Measurements from ENCODE around the gene OR52E5. TPM values are rescaled to one million over a fixed set of nuclear protein-coding genes. Genes with fewer than 3 reads are reported as not detected.
A peak's percentile ranks its signal among the peaks of the same experiment; 100 is the strongest.

The OR52E5 gene
- not detected for polyA plus RNA-seq (2013, experiment 1 of 2; ENCODE audit: insufficient read length)
- polyA plus RNA-seq (2013, experiment 2 of 2; ENCODE audit: insufficient read length): not detected

DNA sequence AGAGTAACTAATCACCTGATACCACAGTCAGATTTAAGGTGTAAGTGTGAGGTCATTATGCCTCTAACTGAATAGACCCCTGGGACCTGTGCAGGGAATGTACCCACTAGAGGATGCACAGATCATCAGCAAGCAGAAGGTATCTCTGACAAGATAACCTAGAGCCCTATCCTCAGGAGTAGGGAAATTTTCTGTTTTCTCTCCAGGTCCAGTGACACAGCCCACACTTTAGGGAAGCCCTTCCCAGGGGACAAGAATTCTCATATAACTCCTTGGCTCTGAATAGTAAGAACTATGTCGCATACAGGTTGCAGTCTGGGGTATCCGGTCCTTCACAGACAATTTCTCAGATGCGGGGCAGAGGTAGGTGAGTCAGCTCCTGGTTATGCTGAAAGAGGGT, at the start of gene OR52E5:
TSS of gene OR52E5 (plus strand) at position 301 of the 400 bp plus-strand sequence. CDS start 7,569 bp downstream, outside the sequence.
- no peak for DNase-seq

- no peak for DNase-seq
Measured at GRCh38 chr11:5846701-5847100, 46.3 kb upstream of the OR52E5 start.

- no peak for DNase-seq
Measured at GRCh38 chr11:5847711-5848110, 45.3 kb upstream of the OR52E5 start.

DNA sequence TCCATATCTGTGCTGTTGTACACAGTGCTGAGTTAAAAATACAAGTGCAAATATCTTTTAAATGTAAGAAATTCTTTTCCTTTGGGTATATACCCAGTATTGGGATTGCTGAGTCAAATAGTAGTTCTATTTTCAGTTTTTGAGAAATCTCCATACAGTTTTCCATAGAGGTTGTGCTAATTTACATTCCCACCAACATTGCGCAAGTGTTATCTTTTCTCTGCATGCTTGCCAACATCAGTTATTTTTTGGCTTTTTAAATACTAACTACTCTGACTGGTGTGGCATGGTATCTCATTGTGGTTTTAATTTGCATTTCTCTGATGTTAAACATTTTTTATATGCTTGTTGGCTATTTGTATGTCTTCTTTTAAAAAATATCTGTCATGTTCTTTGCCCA, 42.0 kb upstream of the OR52E5 start:
- no peak for DNase-seq

DNA sequence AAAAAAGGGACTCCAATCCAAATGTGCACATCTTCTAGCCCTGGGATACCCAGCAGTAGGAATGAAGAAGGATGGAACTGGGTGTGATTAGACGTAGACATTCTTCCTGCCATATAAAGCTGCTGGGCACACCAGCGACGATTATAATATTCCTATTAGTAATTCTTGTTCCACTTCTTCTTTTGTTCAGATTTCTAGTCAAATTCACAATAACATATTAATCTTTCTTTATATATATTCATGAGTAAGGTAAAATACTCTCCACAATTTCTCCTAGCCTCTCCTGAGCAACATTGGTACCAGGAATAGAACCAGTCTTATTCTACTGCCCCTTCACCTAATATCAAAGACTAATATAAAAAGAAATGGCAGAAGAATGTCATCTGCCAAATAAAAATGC, 35.4 kb upstream of the OR52E5 start, which contains the start of gene OR52E8:
TSS of gene OR52E8 (minus strand) at position 101 of the 400 bp plus-strand sequence. CDS start at position 101, 0 bp downstream.
- no peak for DNase-seq

- DNase-seq: no peak
Measured at GRCh38 chr11:5865826-5866225, 27.2 kb upstream of the OR52E5 start.

GRCh38 chr11:5878564-5878963, 14.4 kb upstream of the OR52E5 start:
- no peak for DNase-seq

DNA sequence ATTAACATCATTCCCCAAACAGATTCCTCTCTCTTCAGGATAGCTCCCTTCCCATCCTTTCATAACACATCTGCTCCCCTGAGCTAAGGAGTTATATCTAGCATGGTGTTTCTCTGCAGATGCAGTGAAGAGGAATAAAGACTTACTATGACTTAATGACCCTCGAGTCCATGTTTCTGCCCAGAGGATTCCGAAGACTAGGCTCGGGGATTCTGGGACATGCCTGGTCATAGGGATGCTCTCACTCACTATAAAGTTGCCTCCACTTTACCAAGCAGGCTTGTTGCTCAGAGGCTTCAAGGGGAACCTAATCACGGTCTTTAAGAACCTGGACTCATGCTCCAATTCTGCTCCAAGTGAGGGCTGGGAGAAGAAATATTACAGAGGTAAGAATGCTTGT, 12.7 kb upstream of the OR52E5 start, which contains the start of gene OR52E4:
TSS of gene OR52E4 (plus strand) at position 301 of the 400 bp plus-strand sequence. CDS start 3,664 bp downstream, outside the sequence.
- DNase-seq: no peak

DNA sequence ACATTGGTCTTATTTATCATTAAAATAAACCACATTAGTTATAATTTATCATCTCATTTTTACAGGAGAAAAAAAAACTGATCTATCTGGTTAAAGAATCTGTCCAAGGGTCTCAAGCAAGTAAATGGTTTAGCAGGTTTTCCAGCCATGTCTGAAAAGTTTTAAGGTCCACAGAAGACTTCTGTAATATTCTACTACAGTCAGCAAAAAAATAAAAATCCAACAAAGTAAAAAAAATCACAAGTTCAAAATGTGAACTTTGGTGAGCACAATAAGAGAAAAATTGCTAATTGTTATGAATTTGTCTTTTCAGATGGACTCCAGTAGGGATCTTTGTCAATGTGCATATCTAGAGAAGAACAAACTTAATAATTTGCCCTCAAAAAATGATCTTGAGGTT, 11.3 kb upstream of the OR52E5 start:
- no peak for DNase-seq

DNA sequence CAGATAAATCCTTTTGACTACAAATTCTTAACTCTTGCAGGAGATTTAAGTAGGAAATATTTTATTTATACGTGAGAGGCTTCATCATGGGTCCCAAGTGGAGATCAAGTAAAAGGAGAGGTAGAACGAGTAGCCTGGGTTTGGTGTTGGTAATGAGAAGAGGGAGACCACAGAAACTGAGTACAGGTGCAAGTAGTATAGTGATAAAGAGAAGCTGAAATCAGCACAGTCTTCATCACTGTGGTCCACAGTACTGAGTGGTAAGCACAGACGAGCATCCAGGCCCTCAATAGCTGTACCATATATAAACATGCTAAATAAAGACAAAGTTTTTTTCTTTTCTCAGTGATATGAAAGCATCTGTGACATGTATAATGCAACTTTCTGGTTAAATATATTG, 5.8 kb upstream of the OR52E5 start:
- no peak for DNase-seq

DNA sequence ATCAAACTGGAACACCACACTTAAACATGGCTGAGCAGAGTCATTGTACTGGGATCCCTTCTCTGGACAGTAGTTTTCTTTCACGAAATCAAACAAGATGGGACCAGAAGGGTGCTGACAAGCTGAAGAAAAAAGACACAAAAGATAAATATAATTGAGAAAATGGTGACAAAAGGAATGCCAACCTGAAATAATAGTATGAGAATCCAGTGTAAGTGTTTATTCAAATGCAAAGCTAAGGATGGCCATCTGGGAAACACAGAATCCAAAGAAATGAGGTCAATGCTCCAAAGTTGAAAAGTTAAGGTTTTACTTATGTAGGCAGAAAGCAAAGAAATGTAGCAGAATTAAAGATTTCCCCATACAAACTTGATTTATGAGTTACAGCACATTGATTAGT, 5.3 kb upstream of the OR52E5 start:
- DNase-seq: no peak

GRCh38 chr11:5891216-5891800, 1.7 kb upstream of the OR52E5 start:
- peak; percentile 8 for DNase-seq

DNA sequence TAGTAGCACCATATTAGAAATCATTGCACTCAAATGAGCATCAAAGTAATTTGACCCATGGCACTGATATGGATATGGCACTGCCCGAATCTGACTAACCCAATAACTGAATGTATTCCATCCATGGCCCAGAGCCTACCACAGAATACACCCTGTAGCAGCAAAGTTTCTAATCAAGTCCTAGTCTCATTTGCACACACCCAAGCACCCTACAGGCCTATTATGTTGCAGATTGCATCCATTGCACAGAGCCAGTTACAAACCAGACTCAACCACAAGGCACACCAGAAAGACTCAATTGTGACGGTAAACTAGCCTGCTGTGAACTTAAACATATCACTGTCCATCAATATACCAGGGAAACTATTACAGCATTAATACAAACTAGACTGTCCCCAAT, 6.5 kb downstream of the OR52E5 start:
- DNase-seq: no peak

DNA sequence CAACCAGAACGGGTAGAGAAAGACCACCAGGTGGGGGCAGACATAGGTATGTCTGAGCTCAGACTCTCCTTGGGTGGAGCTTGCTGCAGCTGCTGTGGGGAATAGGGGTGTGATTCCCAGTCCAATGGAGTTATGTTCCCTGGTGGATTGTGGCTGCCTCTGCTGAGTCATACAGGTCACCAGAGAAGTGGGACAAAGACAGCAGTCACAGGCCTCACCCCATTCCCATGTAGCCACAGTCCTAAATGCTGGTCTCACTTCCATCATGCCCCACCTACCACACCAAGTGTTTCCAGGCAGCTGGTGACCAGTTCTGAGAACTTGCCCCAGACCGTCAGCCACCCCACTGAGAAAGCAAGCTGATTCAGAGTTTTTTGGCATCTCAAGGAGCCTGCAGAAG, 17.5 kb downstream of the OR52E5 start:
- DNase-seq: no peak

GRCh38 chr11:5922749-5923426, 29.9 kb downstream of the OR52E5 start:
- DNase-seq: no peak

DNA sequence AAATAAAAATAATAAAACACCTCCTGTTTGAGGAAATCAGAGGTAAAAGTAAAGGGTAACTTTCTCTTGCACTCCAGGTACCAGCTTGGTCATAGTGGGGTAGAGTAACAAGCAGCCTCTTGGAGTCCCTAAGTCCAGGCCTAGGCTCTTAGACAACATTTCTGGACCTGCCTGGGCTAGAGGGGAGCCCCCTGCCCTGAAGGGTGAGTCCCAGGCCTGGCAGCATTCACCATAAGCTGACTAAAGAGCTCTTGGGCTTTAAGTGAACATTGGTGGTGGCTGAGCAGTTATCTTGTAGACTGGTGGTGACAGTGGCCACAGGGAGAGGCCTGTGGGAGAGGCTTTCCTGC, 30.4 kb downstream of the OR52E5 start:
- no peak for DNase-seq

DNA sequence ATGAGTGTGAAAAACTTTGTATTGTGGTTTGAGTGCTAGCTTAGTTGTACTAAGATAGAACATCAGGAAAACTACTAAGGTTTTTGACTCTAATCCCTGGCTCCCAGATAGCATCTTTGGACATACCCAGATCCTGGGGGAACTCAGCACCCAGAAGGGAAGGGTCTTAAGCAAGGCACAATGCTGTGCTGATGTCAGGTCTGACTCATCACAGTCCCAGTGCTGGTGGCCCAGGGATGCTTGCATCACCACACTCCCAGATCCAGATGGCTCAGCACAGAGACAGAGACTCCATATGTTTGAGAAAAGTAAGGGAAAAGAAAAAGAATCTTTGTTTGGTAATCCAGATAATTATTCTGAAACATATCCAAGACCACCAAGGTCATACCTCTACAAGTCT, 30.8 kb downstream of the OR52E5 start:
- DNase-seq: no peak

DNA sequence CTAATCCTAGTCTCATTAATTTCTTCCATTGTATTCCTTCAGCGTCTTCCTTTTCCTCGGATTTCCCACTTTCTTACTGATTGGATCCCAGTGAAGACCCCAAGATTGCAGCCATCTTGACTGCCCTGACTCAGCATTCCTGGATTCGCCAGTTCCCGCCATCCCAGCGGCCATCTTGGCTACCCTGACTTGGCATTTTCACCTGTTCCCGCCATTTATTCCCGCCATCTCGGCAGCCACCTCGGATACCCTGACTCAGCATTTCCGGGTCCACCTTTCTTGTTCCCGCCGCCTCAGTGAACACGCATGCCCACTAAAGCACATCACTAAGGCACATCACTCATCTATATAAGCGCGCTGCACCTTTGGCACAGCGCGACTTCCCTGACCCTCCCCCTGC, 35.3 kb downstream of the OR52E5 start:
- no peak for DNase-seq

DNA sequence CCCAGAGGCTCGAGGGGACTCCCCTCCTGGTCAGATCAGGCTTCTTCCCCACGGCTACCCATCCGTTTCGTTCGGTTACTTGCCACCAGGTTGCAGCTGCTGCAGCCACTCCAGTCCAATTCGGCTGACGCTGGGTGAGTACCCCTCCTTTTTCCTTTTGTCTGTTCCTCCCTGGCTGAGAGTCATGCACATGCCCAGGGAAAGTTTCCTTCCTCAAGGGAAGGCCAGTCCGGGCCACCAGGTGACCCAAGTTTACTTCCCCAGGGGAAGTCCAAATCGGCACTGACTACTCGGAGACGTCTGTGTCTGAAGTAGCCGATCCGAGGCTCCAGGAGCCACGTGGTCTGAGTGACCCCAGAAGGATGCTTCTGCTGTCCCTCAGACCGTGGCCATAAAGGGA, 35.8 kb downstream of the OR52E5 start:
- DNase-seq: no peak

DNA sequence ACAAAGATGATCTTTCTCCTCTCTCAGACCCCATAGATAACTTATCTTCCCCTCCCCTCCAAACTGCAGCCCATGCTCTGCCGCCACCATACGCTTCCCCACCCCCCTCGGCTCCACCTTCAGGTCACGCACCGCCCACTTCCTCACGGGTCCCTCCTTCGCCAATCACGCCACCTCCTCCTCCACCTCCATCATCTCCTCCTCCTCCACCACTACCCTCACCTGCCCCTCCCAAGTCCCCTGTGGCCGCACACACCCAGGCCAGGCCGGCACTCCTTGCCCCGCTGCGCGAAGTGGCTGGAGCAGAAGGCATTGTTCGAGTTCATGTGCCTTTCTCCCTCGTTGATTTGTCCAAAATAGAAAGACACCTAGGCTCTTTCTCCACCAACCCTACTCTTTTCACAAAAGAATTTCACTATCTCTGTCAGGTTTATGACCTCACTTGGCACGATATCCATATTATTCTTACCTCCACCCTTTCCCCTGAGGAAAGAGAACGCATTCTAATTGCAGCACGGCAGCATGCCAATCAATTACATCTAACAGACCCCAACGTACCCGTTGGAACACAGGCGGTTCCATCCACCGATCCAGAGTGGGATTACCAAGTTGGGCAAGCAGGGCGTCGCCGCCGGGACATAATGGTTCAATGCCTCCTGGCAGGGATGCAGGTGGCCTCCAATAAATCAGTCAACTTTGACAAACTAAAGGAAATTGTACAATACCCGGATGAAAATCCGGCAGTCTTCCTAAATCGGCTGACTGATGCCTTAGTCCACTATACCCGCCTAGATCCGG, 36.8 kb downstream of the OR52E5 start:
- no peak for DNase-seq

DNA sequence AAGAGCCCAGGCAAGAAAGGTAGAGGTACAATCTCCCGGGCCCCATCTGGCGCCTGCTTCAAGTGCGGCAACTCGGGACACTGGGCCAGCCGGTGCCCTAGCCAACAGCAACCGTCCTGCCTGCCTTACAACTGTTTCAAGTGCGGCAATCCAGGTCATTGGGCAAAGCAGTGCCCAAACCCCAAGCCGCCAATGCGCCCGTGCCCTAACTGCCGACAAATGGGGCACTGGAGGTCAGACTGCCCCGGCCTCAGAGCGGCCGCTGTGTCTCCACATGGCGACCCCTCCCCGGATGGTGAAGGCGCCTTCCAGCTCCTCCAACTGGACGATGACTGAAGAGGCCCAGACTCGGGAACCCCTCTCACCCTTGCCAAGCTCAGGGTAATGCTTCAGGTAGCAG, 37.6 kb downstream of the OR52E5 start:
- DNase-seq: no peak

- no peak for DNase-seq
Measured at GRCh38 chr11:5931061-5931460, 38.1 kb downstream of the OR52E5 start.

DNA sequence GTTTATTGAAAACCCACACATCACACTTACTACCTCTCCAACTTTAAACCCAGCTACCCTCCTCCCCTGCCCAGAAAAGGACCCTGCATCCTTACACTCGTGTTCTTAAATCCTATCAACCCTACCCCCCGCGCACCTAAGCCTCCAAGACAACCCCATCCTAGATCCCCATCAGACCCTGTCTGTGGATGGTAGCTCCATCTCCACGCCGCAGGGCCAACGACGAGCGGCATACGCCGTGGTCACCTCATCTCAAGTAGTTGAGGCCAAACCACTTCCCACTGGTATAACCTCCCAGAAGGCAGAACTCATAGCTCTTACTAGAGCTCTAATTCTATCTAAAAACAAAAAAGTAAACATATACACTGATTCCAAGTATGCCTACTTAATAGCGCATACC, 39.7 kb downstream of the OR52E5 start:
- DNase-seq: no peak

DNA sequence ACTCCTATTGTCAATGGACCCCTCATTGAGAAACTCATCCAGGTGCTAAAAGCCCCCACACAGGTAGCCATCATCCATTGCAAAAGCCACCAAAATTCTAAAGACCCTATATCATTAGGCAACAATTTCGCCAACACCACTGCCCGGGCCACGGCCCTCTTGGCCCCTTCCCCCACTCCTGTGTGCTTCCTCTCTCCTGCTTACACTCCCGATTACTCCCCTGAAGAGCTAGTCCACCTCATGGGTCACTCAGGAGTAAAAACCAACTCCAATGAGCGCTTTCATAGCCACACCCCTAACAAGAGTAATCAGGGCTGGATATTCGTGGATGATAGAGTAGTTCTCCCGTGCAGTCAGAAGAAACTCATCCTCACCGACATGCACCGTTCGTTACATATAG, 40.1 kb downstream of the OR52E5 start:
- DNase-seq: no peak

All from fibroblast of skin of back (primary cell).